ENCODE results near the gene FADS1.

Gene FADS1

DNA sequence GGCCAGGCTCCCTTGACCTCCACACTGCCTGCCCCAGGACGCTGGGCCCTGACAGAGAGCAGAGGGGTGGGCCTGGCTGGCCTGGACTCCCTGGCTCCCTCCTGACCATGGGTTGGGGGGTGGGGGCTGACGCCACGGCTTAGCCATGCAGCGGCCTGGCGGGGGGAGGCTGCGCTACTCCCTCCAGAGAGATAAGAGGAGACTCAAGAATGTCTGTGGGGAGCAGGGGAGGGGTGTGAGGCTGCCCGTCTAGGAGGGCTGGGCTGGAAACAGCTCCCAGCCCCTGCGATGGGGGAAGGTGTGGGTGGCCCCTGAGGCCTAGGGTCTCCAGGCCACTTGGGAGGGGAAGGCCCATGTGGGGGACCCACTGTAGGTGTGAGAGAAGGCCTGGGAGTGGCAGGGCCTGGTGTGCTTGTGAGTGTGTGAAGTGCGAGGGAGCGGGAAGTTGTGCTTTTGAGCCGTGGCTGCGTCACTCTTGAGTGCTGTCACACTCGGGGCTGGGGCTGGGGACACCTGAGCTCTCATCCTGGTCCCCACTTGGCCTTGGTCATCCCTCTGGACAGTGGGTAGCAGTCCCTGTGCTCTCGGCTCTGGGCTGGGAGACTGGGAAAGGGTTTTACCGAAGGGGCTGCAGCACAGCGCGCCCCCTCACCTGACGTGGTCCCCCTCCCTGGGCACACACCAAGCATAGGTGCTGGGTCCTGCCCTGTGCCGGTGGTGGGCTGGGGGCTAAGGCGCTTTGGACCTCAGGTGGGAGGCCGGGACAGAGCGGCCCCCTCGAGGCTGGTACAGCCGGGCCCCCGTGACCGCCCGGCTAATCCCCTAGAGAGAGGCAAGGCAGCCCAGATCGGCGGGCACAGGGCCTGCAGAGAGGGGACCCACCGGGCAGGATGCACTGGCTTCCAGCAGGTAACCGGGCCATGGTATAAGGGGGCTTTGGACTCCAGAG, 62.0 kb downstream of the FADS1 start:
- H3K4me3 ChIP-seq (ENCODE audit: low read depth, low read length), result no peak overlapping the region
- TF ChIP-seq, protein P1, sequence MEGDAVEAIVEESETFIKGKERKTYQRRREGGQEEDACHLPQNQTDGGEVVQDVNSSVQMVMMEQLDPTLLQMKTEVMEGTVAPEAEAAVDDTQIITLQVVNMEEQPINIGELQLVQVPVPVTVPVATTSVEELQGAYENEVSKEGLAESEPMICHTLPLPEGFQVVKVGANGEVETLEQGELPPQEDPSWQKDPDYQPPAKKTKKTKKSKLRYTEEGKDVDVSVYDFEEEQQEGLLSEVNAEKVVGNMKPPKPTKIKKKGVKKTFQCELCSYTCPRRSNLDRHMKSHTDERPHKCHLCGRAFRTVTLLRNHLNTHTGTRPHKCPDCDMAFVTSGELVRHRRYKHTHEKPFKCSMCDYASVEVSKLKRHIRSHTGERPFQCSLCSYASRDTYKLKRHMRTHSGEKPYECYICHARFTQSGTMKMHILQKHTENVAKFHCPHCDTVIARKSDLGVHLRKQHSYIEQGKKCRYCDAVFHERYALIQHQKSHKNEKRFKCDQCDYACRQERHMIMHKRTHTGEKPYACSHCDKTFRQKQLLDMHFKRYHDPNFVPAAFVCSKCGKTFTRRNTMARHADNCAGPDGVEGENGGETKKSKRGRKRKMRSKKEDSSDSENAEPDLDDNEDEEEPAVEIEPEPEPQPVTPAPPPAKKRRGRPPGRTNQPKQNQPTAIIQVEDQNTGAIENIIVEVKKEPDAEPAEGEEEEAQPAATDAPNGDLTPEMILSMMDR (IDR thresholded peaks at IDR 0.05; ENCODE audit: low read depth, low read length), result no peak
- TF ChIP-seq, protein P2, sequence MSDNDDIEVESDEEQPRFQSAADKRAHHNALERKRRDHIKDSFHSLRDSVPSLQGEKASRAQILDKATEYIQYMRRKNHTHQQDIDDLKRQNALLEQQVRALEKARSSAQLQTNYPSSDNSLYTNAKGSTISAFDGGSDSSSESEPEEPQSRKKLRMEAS (IDR thresholded peaks at IDR 0.05; ENCODE audit: low read depth, low read length), result no peak
- TF ChIP-seq MYC (IDR thresholded peaks at IDR 0.05; ENCODE audit: low read depth, low read length), result no peak
- no peak for TF ChIP-seq POLR2A (IDR thresholded peaks at IDR 0.05; ENCODE audit: extremely low read depth, insufficient read length)
- no peak for DNase-seq (ENCODE audit: low read depth)

DNA sequence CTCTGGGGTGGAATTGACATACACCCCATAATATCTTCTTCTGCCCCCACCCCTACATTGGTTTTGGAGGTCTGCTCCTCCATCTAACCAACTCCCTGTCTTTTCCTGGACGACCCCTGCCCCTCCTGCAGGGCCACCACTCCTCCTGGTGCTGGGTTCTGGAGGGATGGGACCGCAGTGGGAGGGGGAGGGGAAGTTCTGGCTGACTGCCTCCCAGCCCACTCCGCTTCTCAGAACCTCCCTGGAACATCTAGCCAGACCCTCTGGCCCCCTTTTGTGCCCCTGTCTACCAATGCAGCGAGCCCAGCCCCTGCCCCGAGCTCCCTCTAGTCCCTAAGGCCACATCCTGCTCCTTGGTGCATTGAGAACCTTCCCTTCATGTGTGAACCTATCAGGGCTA, 63.1 kb downstream of the FADS1 start:
- H3K4me3 ChIP-seq (ENCODE audit: low read depth, low read length), result no peak overlapping the region
- TF ChIP-seq, protein P2 (IDR thresholded peaks at IDR 0.05; ENCODE audit: low read depth, low read length), result no peak
- TF ChIP-seq MYC (IDR thresholded peaks at IDR 0.05; ENCODE audit: low read depth, low read length) (no peak), POLR2A (IDR thresholded peaks at IDR 0.05; ENCODE audit: extremely low read depth, insufficient read length) (no peak)
- TF ChIP-seq, protein P1 (IDR thresholded peaks at IDR 0.05; ENCODE audit: low read depth, low read length), result no peak
- no peak for DNase-seq (ENCODE audit: low read depth)

DNA sequence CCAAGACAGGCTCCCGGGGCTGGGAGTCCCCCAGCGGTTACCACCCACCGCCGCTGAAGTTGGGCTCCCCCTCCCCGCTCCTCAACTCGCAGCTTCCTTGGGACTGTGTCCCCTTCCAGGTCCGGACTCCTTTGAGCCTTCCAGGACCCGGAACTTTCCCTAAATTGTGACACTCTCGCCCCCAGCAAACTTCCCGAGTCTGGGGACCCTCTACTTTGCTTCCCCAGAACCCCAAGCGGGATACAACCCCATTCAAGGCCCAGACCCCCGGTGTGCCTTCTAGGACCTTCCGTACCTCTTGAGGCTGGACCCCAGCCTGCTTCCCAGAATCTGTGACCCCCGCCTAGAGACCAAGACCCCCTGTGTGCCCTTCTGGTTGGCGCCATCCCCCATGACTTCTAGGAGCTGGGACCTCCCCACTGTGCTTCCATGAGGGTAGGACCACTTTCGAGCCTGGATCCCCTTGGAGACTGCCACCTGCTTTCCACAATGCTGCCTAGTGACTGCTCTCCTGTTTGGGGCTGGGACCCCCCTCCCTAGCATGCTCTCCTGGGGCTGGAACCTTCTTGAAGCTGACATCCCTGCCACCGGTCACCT, 63.8 kb downstream of the FADS1 start:
- no peak for DNase-seq (ENCODE audit: low read depth)
- TF ChIP-seq, protein P2 (IDR thresholded peaks at IDR 0.05; ENCODE audit: low read depth, low read length), result no peak
- TF ChIP-seq, protein P1 (IDR thresholded peaks at IDR 0.05; ENCODE audit: low read depth, low read length), result no peak
- TF ChIP-seq MYC (IDR thresholded peaks at IDR 0.05; ENCODE audit: low read depth, low read length), result no peak
- no peak for TF ChIP-seq POLR2A (IDR thresholded peaks at IDR 0.05; ENCODE audit: extremely low read depth, insufficient read length)
- no peak overlapping the region for H3K4me3 ChIP-seq (ENCODE audit: low read depth, low read length)

DNA sequence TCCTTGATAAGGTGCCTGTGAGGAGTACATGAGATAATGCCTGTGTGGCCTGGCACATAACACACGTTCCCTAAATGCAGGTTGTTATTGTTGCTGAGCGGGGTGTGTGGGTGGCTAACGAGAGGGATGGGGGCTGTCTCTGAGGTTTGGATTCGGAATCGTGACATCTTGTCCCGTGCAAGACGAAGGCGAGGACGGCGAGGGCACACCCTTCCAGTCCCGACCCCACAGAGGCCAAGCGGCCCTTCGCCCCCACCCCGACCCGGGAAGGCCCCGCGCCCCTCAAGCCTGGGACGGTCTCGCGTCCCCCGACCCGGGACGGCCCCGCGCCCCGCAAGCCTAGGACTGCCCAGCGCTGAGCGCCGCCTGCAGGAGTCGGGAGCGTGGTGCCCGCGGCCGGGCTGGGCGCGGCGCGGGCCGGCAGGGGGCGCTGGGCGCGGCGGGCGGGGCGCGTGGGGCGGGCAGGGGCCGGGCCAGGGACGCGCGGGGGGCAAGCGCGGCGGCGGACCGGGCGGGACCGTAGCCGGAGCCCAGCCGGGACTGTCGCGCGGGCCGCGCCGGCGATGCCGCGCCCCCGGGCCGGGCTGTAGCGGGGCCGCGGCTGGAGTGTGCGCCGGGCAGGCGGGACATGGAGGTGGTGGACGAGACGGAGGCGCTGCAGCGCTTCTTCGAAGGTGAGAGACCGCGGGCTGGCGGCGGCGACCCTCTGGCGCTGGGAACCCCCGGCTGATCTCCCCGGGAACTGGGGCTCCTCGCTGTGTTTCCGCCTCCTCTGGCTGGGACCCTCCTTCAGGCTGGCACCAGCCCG, 64.5 kb downstream of the FADS1 start, which contains the start of gene MYRF:
MYRF (plus strand) TSS at position 520 of the 808 bp plus-strand sequence; CDS start at position 629, 109 bp downstream.
- DNase-seq (ENCODE audit: low read depth), result peak; percentile 53
- no peak within 1 kb of the TSS for H3K4me3 ChIP-seq (ENCODE audit: low read depth, low read length)
- TF ChIP-seq, protein P1 (IDR thresholded peaks at IDR 0.05; ENCODE audit: low read depth, low read length), result peak; percentile 43
- TF ChIP-seq, protein P2 (IDR thresholded peaks at IDR 0.05; ENCODE audit: low read depth, low read length), result no peak

DNA sequence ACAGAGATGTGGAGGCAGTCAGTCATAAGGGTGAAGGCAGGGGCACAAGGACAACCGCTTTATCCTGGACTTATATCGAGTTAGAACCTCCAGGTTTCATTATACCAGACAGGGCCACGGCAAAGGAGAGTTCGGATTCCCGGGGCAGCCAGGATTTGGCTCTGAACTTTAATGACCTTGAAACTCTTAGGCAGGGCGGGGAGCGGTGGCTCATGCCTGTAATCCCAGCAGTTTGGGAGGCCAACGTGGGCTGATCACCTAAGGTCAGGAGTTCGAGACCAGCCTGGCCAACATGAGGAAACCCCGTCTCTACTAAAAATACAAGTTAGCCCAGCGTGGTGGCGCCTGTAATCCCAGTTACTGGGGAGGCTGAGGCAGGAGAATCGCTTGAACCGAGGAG, 65.4 kb downstream of the FADS1 start:
- no peak overlapping the region for H3K4me3 ChIP-seq (ENCODE audit: low read depth, low read length)
- TF ChIP-seq MYC (IDR thresholded peaks at IDR 0.05; ENCODE audit: low read depth, low read length), result no peak
- TF ChIP-seq, protein P1 (IDR thresholded peaks at IDR 0.05; ENCODE audit: low read depth, low read length), result no peak
- TF ChIP-seq POLR2A (IDR thresholded peaks at IDR 0.05; ENCODE audit: extremely low read depth, insufficient read length), result no peak
- TF ChIP-seq, protein P2 (IDR thresholded peaks at IDR 0.05; ENCODE audit: low read depth, low read length), result no peak
- no peak for DNase-seq (ENCODE audit: low read depth)
